Vein endothelial cell (primary cell): Measurements from ENCODE around the gene IER3IP1. TPM values are rescaled to one million over a fixed set of nuclear protein-coding genes. Genes with fewer than 3 reads are reported as not detected.

Experiments used
- small RNA-seq: library from RNA; depleted of rRNA; stranded (forward); fragments of <200 nt; gene quantifications from one replicate; pipeline ENCODE3, GENCODE V24; 2012
- total RNA-seq: library from RNA; depleted of rRNA; stranded (reverse); fragments of >200 nt; gene quantifications from 2 replicates; pipeline ENCODE4 v1.2.3, GENCODE V29; 2012

IER3IP1 gene
- total RNA-seq = 19.6 and 22.9 TPM in 2 replicates

GRCh38 chr18:47175898-47176575, at the start of gene IER3IP1:
IER3IP1 (minus strand) TSS chr18:47176364; CDS start chr18:47176277, 87 bp downstream.

GRCh38 chr18:47150029-47150823, 25.9 kb downstream of the IER3IP1 start, which contains the start of gene HDHD2:
HDHD2 (minus strand) TSS chr18:47150500; CDS start chr18:47136439, 14,061 bp downstream.

Small RNA genes lying within 50 kb of the gene (small RNA-seq; reads per million reads assigned to genes)
- not detected for gene AC012254.4

Other genes starting within 250 kb of the IER3IP1 start
- gene ELOA2, start 140.7 kb downstream of the IER3IP1 start, total RNA-seq = not detected in 2 replicates
- 8.2 and 9.6 TPM in 2 replicates for gene HDHD2, start 25.9 kb downstream of the IER3IP1 start, total RNA-seq
- gene SKOR2, start 75.3 kb upstream of the IER3IP1 start, total RNA-seq = not detected in 2 replicates